ENCODE results near the gene LZTS2.

DNA sequence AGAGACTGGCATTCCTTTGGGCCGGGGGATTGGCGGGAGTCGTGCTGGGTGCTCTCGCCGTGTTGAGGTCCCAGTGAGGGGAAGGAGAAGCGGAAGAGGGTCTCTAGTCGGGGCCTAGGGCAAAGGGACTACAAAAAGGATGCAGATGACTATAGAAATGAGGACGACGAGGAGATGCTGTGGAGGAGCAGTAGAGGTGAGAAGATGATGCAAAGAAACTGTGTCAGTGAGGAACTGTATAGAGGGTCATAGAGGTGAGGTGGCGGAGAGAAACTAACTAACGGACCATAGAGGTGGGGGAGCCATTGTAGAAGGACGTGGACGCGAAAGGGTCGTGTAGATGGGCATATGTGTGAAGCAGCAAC, 11.9 kb upstream of the LZTS2 start:
- TF ChIP-seq CHD2 (IDR thresholded peaks at IDR 0.05; ENCODE audit: low read length) (no peak), CTCF (IDR thresholded peaks at IDR 0.05; ENCODE audit: control extremely low read depth in 1 of 3, insufficient read depth in 1 of 3, low read depth in 1 of 3, low read length in 3 of 3) (no peak), SP1 (IDR thresholded peaks at IDR 0.05; ENCODE audit: low read depth, low read length) (no peak), BCL11A (IDR thresholded peaks at IDR 0.05; ENCODE audit: low read depth in 2 of 2, low read length in 2 of 2) (no peak), SIN3A (conservative IDR thresholded peaks at IDR 0.05 in 1 of 2, IDR thresholded peaks at IDR 0.05 in 1 of 2; ENCODE audit: low read depth in 1 of 2, low read length in 2 of 2) (no peak; a peak in 1 of 4 replicates), RBBP5 (IDR thresholded peaks at IDR 0.05; ENCODE audit: borderline replicate concordance, low read depth, low read length) (no peak), HDAC2 (IDR thresholded peaks at IDR 0.05; ENCODE audit: borderline replicate concordance in 1 of 2, low read depth in 2 of 2, low read length in 2 of 2) (no peak; a peak in 1 of 4 replicates), ZNF274 (IDR thresholded peaks at IDR 0.05; ENCODE audit: borderline replicate concordance, extremely low read depth, low read length) (no peak), POLR2A (IDR thresholded peaks at IDR 0.05; ENCODE audit: control extremely low read depth in 1 of 2, low read depth in 2 of 2, low read length in 2 of 2) (no peak)
